IMR-90 (cell line): ENCODE results near the gene ANLN.

ENCODE experiments used
- BHLHE40 ChIP-seq: fragments of 150-350 bp; IDR thresholded peaks from 2 replicates; pipeline ENCODE4 v1.6.1; 2016; ENCODE audit warnings: mild to moderate bottlenecking, low read depth, low read length
- CEBPB ChIP-seq: IDR thresholded peaks from 2 replicates; pipeline ENCODE4 v1.6.1; 2012; ENCODE audit warnings: low read depth, low read length, improper control_type of control experiment
- CTCF ChIP-seq: conservative IDR thresholded peaks from 2 replicates; pipeline ENCODE4 v1.5.1; 2012; ENCODE audit warnings: mild to moderate bottlenecking, low read depth, low read length, improper control_type of control experiment
- ELK1 ChIP-seq: fragments of 150-350 bp; IDR thresholded peaks from 2 replicates; pipeline ENCODE4 v1.6.1; 2016; ENCODE audit warnings: low read depth, mild to moderate bottlenecking, low read length, moderate library complexity, borderline replicate concordance
- FOS ChIP-seq: fragments of 150-350 bp; IDR thresholded peaks from 2 replicates; pipeline ENCODE4 v1.6.1; 2016; ENCODE audit warnings: low read depth, low read length
- NFE2L2 ChIP-seq: fragments of 150-350 bp; IDR thresholded peaks from 2 replicates; pipeline ENCODE4 v1.6.1; 2016; ENCODE audit warnings: low read depth, mild to moderate bottlenecking, low read length
- POLR2A ChIP-seq: IDR thresholded peaks from 2 replicates; pipeline ENCODE4 v1.6.1; 2012; ENCODE audit warnings: mild to moderate bottlenecking, low read depth, low read length
- RAD21 ChIP-seq: IDR thresholded peaks from 2 replicates; pipeline ENCODE4 v1.6.1; 2012; ENCODE audit warnings: low read length, improper control_type of control experiment
- RCOR1 ChIP-seq: IDR thresholded peaks from 2 replicates; pipeline ENCODE4 v1.6.1; 2012; ENCODE audit warnings: mild to moderate bottlenecking, low read length, improper control_type of control experiment; ENCODE audit not compliant: insufficient replicate concordance
- SMC3 ChIP-seq: fragments of 150-350 bp; IDR thresholded peaks from 2 replicates; pipeline ENCODE4 v1.6.1; 2016; ENCODE audit warnings: low read depth, mild to moderate bottlenecking, antibody characterized with exemption, low read length, moderate library complexity
- USF2 ChIP-seq: fragments of 150-350 bp; IDR thresholded peaks from 2 replicates; pipeline ENCODE4 v1.6.1; 2017; ENCODE audit warnings: mild to moderate bottlenecking, antibody characterized with exemption, low read length, low read depth

GRCh38 chr7:36372156-36372555 is 17.5 kb upstream of the ANLN start:
- TF ChIP-seq CTCF (no peak), SMC3 (no peak), POLR2A (no peak), BHLHE40 (no peak), USF2 (no peak), RAD21 (no peak), NFE2L2 (no peak), CEBPB (no peak), RCOR1 (no peak), FOS (no peak), ELK1 (no peak)
